Sigmoid colon (tissue), 3 donors: Measurements from ENCODE around the gene ZNF276.

ENCODE experiments used
- CTCF ChIP-seq, 4 experiments: fragments of 450-650 bp in 3 of 4; fragments of 200-600 bp in 1 of 4; IDR thresholded peaks; one replicate each; pipeline ENCODE4 v1.5.1; 2016 to 2019; ENCODE audit warnings: antibody characterized with exemption in 4 of 4, mild to moderate bottlenecking in 3 of 4, moderate library complexity in 2 of 4
- POLR2A ChIP-seq, 2 donors: fragments of 450-650 bp; IDR thresholded peaks; one replicate each; pipeline ENCODE4 v1.6.1; 2016; ENCODE audit warnings: antibody characterized with exemption in 2 of 2, mild to moderate bottlenecking in 2 of 2, moderate library complexity in 2 of 2

GRCh38 chr16:89690392-89690901, 30.9 kb upstream of the ZNF276 start:
- TF ChIP-seq POLR2A (IDR thresholded peaks at IDR 0.05) (no peak), CTCF (IDR thresholded peaks at IDR 0.05) (no peak)
